Smooth muscle cell (in vitro differentiated cells): ENCODE results near the gene PHF19. TPM values are rescaled to one million over a fixed set of nuclear protein-coding genes. Genes with fewer than 3 reads are reported as not detected.

Source experiments
- DNase-seq: peaks from one replicate; lab custom pipeline; 2025; ENCODE audit not compliant: unreplicated experiment; lab: John Stamatoyannopoulos, UW
- H2AFZ ChIP-seq: fragments of 200-600 bp; sonication (generic); 2 replicates; pipeline ENCODE4 v1.6.0; 2016; ENCODE audit warnings: antibody characterized with exemption, low read depth, mild to moderate bottlenecking
- H3F3A ChIP-seq: fragments of 200-600 bp; sonication (generic); 2 replicates; pipeline ENCODE4 v1.6.0; 2017; ENCODE audit warnings: antibody characterized with exemption, low read depth
- H3K27ac ChIP-seq: fragments of 200-600 bp; sonication (generic); 2 replicates; pipeline ENCODE4 v1.5.1; 2016; ENCODE audit warnings: low read depth, mild to moderate bottlenecking
- H3K27me3 ChIP-seq: fragments of 200-600 bp; sonication (generic); 2 replicates; pipeline ENCODE4 v1.6.1; 2016; ENCODE audit warnings: low read depth, mild to moderate bottlenecking
- H3K36me3 ChIP-seq: fragments of 200-600 bp; sonication (generic); 2 replicates; pipeline ENCODE4 v1.5.1; 2016; ENCODE audit warnings: low read depth
- H3K4me1 ChIP-seq: fragments of 200-600 bp; sonication (generic); 2 replicates; pipeline ENCODE4 v1.5.1; 2016; ENCODE audit warnings: low read depth
- H3K4me2 ChIP-seq: fragments of 200-600 bp; sonication (generic); 2 replicates; pipeline ENCODE4 v1.6.0; 2016; ENCODE audit warnings: mild to moderate bottlenecking
- H3K4me3 ChIP-seq: fragments of 200-600 bp; sonication (generic); 2 replicates; pipeline ENCODE4 v1.5.1; 2016; ENCODE audit warnings: mild to moderate bottlenecking
- H3K79me2 ChIP-seq: fragments of 200-600 bp; sonication (generic); 2 replicates; pipeline ENCODE4 v1.6.0; 2016; ENCODE audit warnings: low read depth, mild to moderate bottlenecking
- H3K9ac ChIP-seq: fragments of 200-600 bp; sonication (generic); 2 replicates; pipeline ENCODE4 v1.6.0; 2016; ENCODE audit warnings: low read depth
- H3K9me3 ChIP-seq: fragments of 200-600 bp; sonication (generic); replicated peaks from 2 replicates; pipeline ENCODE4 v1.5.1; 2016; ENCODE audit warnings: low read depth
- H4K20me1 ChIP-seq: fragments of 200-600 bp; sonication (generic); 2 replicates; pipeline ENCODE4 v1.6.0; 2016; ENCODE audit warnings: low read depth
- CTCF ChIP-seq: fragments of 200-600 bp; sonication (generic); IDR thresholded peaks from 2 replicates; pipeline ENCODE4 v1.5.1; 2017; ENCODE audit warnings: borderline replicate concordance, mild to moderate bottlenecking, antibody characterized with exemption; ENCODE audit not compliant: insufficient read depth, poor library complexity, severe bottlenecking
- WGBS: methylation state at CpG from one replicate; pipeline ENCODE4 v1.1.7; 2016; ENCODE audit warnings: low lambda C conversion rate; 5-methylcytosine and 5-hydroxymethylcytosine counted together
- polyA plus RNA-seq: library from polyadenylated mRNA; unstranded; fragments of >200 nt; fragmentation: Nextera tagmentation; extraction: Ambion mirVana; gene quantifications from 2 replicates; pipeline ENCODE4 v1.2.1, GENCODE V29; 2016
- total RNA-seq: library from RNA; depleted of rRNA; stranded (reverse); fragments of >200 nt; gene quantifications from 2 replicates; pipeline ENCODE4 v1.2.3, GENCODE V29; 2014

Gene PHF19
- total and polyA plus RNA-seq, 2 experiments from 2014 or later = 14.1 to 19.3 TPM

- H4K20me1 ChIP-seq = no peaks in the 10 kb centered on the region
- no peak for DNase-seq
- 93% methylated on average over 3 of the region's 3 CpGs for WGBS
- H3K27me3 ChIP-seq = no peaks in the 10 kb centered on the region
- H3K4me1 ChIP-seq = peaks cover 16% of the 10 kb centered on the region
- no peak overlapping the region for H3K9ac ChIP-seq
- no peak overlapping the region for H3K27ac ChIP-seq
- H3K4me3 ChIP-seq = no peak overlapping the region
- H3F3A ChIP-seq = no peaks in the 10 kb centered on the region
- no peaks in the 10 kb centered on the region for H3K36me3 ChIP-seq
- no peaks in the 10 kb centered on the region for H3K79me2 ChIP-seq
- TF ChIP-seq CTCF = no peak
- H3K9me3 ChIP-seq = no peaks in the 10 kb centered on the region
- H3K4me2 ChIP-seq = no peak overlapping the region
- no peak overlapping the region for H2AFZ ChIP-seq
Observed at GRCh38 chr9:120850315-120850714, 26.7 kb downstream of the PHF19 start.

GRCh38 chr9:120846906-120847305, 30.1 kb downstream of the PHF19 start:
- WGBS = 70% methylated on average over 1 of the region's 1 CpG
- Histone ChIP-seq H3K36me3 (no peaks in the 10 kb centered on the region), H4K20me1 (no peaks in the 10 kb centered on the region), H3K9me3 (no peaks in the 10 kb centered on the region), H3F3A (no peaks in the 10 kb centered on the region), H3K9ac (no peak overlapping the region), H3K79me2 (peaks cover 4% of the 10 kb centered on the region), H3K4me1 (peaks cover 7% of the 10 kb centered on the region), H3K27ac (no peak overlapping the region), H2AFZ (no peak overlapping the region), H3K27me3 (no peaks in the 10 kb centered on the region), H3K4me3 (no peak overlapping the region), H3K4me2 (no peak overlapping the region)
- no peak for DNase-seq
- TF ChIP-seq CTCF = no peak

- H3K4me2 ChIP-seq = no peak overlapping the region
- H3F3A ChIP-seq = no peaks in the 10 kb centered on the region
- H3K4me1 ChIP-seq = peaks cover 3% of the 10 kb centered on the region
- no peak overlapping the region for H3K9ac ChIP-seq
- H3K79me2 ChIP-seq = peaks cover 10% of the 10 kb centered on the region
- H3K27ac ChIP-seq = no peak overlapping the region
- H3K36me3 ChIP-seq = no peaks in the 10 kb centered on the region
- H2AFZ ChIP-seq = no peak overlapping the region
- no peak for TF ChIP-seq CTCF
- no peaks in the 10 kb centered on the region for H3K9me3 ChIP-seq
- WGBS = 87% methylated on average over 3 of the region's 3 CpGs
- no peak overlapping the region for H3K4me3 ChIP-seq
- H3K27me3 ChIP-seq = no peaks in the 10 kb centered on the region
- no peak for DNase-seq
- H4K20me1 ChIP-seq = no peaks in the 10 kb centered on the region
Observed at GRCh38 chr9:120846251-120846889, 30.6 kb downstream of the PHF19 start.

GRCh38 chr9:120845255-120845654, 31.7 kb downstream of the PHF19 start:
- Histone ChIP-seq H2AFZ (no peak overlapping the region), H3K9me3 (no peaks in the 10 kb centered on the region), H3K4me2 (no peak overlapping the region), H3K36me3 (no peaks in the 10 kb centered on the region), H4K20me1 (no peaks in the 10 kb centered on the region), H3K4me1 (peaks cover 3% of the 10 kb centered on the region), H3K79me2 (peaks cover 12% of the 10 kb centered on the region), H3K27ac (no peak overlapping the region), H3K27me3 (no peaks in the 10 kb centered on the region), H3K9ac (no peak overlapping the region), H3K4me3 (no peak overlapping the region), H3F3A (no peaks in the 10 kb centered on the region)
- TF ChIP-seq CTCF = no peak
- no peak for DNase-seq
